Progenitor cell of endocrine pancreas (in vitro differentiated cells): ENCODE results near the gene UTP20. TPM values are rescaled to one million over a fixed set of nuclear protein-coding genes. Genes with fewer than 3 reads are reported as not detected.

Source experiments
- DNase-seq: peaks from one replicate; pipeline ENCODE4 v3.0.0; 2021; ENCODE audit warnings: low spot score; ENCODE audit not compliant: unreplicated experiment
- H3K27ac Mint-ChIP-seq: 2 replicates; pipeline ENCODE4 v1.8.0; 2021; ENCODE audit warnings: mild to moderate bottlenecking, moderate library complexity, mixed read lengths
- H3K27me3 Mint-ChIP-seq: 2 replicates; pipeline ENCODE4 v1.8.0; 2021; ENCODE audit warnings: mixed read lengths
- H3K36me3 Mint-ChIP-seq: 2 replicates; pipeline ENCODE4 v1.8.0; 2022; ENCODE audit warnings: mixed read lengths; ENCODE audit not compliant: insufficient read depth
- H3K4me1 Mint-ChIP-seq: 2 replicates; pipeline ENCODE4 v1.8.0; 2021; ENCODE audit warnings: low read depth, mixed read lengths
- H3K4me3 Mint-ChIP-seq: 2 replicates; pipeline ENCODE4 v1.8.0; 2021; ENCODE audit warnings: low read depth, mild to moderate bottlenecking, moderate library complexity, mixed read lengths
- H3K9me3 Mint-ChIP-seq: 2 replicates; pipeline ENCODE4 v1.8.0; 2021; ENCODE audit warnings: low read depth, mixed read lengths
- total RNA-seq: library from RNA; stranded (reverse); gene quantifications from 2 replicates; pipeline ENCODE4 v1.2.1, GENCODE V29; 2021
- TF ChIP-seq, protein P1 (sequence below): fragments of 200-600 bp; sonication (generic); IDR thresholded peaks from one replicate; pipeline ENCODE4 v1.5.0; 2021; ENCODE audit warnings: antibody characterized with exemption, mild to moderate bottlenecking; ENCODE audit not compliant: unreplicated experiment

The UTP20 gene
- total RNA-seq, 1 donor from 2014 or later: 16.3 TPM

DNA sequence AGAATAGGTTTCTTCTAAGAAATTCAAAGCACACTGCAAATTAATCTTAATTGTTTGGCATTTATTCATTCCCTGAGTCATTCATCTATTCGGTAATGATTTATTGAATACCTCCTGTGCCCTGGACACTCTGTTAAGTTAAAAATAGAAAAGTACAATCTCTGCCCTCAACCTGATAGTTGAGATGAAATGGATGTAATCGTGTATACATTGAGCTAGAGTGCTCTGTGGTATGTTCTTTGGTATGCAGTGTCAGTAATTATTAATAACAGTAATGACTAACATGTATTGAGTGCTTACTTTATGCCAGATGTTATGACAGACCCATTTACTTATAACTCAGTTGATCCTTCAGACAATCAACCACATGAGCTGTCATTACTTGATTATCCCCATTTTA, 47.6 kb downstream of the UTP20 start:
- no peak overlapping the region for H3K27ac Mint-ChIP-seq
- no peaks in the 10 kb centered on the region for H3K9me3 Mint-ChIP-seq
- no peak overlapping the region for H3K4me3 Mint-ChIP-seq
- TF ChIP-seq, protein P1, sequence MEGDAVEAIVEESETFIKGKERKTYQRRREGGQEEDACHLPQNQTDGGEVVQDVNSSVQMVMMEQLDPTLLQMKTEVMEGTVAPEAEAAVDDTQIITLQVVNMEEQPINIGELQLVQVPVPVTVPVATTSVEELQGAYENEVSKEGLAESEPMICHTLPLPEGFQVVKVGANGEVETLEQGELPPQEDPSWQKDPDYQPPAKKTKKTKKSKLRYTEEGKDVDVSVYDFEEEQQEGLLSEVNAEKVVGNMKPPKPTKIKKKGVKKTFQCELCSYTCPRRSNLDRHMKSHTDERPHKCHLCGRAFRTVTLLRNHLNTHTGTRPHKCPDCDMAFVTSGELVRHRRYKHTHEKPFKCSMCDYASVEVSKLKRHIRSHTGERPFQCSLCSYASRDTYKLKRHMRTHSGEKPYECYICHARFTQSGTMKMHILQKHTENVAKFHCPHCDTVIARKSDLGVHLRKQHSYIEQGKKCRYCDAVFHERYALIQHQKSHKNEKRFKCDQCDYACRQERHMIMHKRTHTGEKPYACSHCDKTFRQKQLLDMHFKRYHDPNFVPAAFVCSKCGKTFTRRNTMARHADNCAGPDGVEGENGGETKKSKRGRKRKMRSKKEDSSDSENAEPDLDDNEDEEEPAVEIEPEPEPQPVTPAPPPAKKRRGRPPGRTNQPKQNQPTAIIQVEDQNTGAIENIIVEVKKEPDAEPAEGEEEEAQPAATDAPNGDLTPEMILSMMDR: no peak
- no peak for DNase-seq
- no peaks in the 10 kb centered on the region for H3K4me1 Mint-ChIP-seq
- H3K27me3 Mint-ChIP-seq: no peaks in the 10 kb centered on the region
- H3K36me3 Mint-ChIP-seq: peaks cover 12% of the 10 kb centered on the region

DNA sequence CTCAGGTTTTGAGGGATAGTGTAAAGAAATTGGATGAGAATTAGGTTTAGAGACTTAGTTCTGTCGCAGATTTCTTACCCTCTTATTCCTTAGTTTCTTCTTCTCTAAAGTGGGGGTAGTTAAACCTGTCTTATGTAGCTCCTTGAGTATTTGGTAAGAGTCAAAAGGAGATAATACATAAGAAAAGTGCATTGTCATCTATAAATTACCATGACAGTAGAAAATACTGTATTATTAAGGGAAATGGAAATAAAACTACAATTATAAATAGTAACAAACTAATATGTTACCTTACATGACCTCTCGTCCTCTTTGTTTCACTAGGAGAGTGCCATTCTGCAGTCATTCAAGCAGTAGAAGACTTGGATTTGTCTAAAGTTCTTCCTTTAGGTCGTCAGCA, 49.0 kb downstream of the UTP20 start:
- Mint-ChIP-seq H3K27ac (no peak overlapping the region), H3K36me3 (peaks cover 12% of the 10 kb centered on the region), H3K27me3 (no peaks in the 10 kb centered on the region), H3K4me3 (no peak overlapping the region), H3K9me3 (no peaks in the 10 kb centered on the region), H3K4me1 (no peaks in the 10 kb centered on the region)
- no peak for DNase-seq
- TF ChIP-seq, protein P1: no peak

DNA sequence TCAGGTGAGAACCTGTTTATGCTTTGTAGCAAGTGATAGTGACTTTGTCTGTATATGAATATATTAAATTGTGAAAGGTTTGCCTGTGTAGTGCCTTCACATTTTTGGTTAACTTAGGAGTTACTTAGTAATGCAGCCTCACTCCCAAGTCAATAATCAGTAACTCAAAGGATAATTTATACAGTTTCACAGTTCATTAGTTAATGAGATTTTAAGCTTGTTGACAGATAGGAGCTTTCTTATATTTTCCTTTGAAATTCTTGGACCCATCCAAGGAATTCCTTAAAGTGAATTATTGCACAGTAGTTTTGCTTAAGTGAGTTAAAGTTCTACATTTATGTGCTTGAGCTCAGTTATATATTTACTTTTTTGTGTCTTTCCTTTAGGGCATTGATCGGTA, 50.7 kb downstream of the UTP20 start:
- no peak for DNase-seq
- Mint-ChIP-seq H3K4me1 (no peaks in the 10 kb centered on the region), H3K27ac (no peak overlapping the region), H3K4me3 (no peak overlapping the region), H3K27me3 (no peaks in the 10 kb centered on the region), H3K36me3 (peaks cover 11% of the 10 kb centered on the region), H3K9me3 (no peaks in the 10 kb centered on the region)
- TF ChIP-seq, protein P1: no peak

DNA sequence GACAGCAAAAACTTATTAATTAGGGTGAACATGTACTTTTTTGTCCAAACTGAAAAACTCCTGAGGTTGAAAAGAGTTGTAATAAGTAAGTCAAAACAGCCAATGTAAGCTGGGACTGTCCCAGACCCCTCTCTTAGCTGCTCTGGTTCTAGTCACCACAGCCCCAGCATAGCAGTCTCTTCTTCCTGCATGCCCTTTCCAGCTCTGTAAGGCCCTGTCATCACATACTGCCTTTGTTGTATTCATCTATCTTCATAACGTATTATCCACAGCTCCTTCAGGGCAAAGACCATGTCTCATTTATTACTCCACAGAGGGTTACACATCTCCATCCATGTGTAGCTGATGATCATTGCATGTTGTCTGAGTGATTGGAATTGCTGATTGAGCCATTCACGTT, 56.5 kb downstream of the UTP20 start:
- Mint-ChIP-seq H3K4me1 (no peaks in the 10 kb centered on the region), H3K27me3 (no peaks in the 10 kb centered on the region)

DNA sequence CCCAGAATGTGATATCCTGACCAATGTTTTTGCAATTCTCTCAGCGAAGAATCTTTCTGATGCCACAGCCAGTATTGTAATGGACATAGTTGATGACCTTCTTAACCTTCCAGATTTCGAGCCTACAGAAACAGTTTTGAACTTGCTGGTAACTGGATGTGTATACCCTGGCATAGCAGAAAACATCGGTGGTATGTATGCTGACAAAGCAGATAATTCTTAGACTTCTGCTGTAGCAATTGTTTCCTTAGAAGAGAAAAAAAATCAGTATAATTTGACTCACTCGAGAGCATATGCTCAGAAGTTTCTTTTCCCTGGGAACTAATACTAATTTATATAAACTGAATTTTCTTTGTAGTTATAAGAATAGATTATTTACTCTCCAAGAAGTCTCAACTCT, 58.2 kb downstream of the UTP20 start:
- TF ChIP-seq, protein P1: no peak
- H3K4me3 Mint-ChIP-seq: no peak overlapping the region
- H3K27me3 Mint-ChIP-seq: no peaks in the 10 kb centered on the region
- H3K27ac Mint-ChIP-seq: no peak overlapping the region
- H3K9me3 Mint-ChIP-seq: no peaks in the 10 kb centered on the region
- H3K36me3 Mint-ChIP-seq: peaks cover 3% of the 10 kb centered on the region
- no peak for DNase-seq
- no peaks in the 10 kb centered on the region for H3K4me1 Mint-ChIP-seq

More for the DNA sequence above, 56.5 kb downstream of the UTP20 start:
- peaks cover 3% of the 10 kb centered on the region for H3K36me3 Mint-ChIP-seq
- TF ChIP-seq, protein P1: no peak
- H3K4me3 Mint-ChIP-seq: no peak overlapping the region
- no peak overlapping the region for H3K27ac Mint-ChIP-seq
- no peaks in the 10 kb centered on the region for H3K9me3 Mint-ChIP-seq
- DNase-seq: no peak
